Ovary (tissue), 9 donors: ENCODE data around the gene ACSS1. TPM values are rescaled to one million over a fixed set of nuclear protein-coding genes. Genes with fewer than 3 reads are reported as not detected.

Experiments used
- DNase-seq, 5 donors: peaks; one replicate each; pipeline ENCODE4 v3.0.0-alpha.2; 2019 to 2020
- H3K27ac ChIP-seq, 2 donors: fragments of 200-600 bp; one replicate each; pipeline versions ENCODE4 v1.5.1 to v1.8.0; 2019 to 2022
- H3K27me3 ChIP-seq: fragments of 200-600 bp; one replicate; pipeline ENCODE4 v1.8.0; 2022
- H3K36me3 ChIP-seq: fragments of 200-600 bp; sonication (generic); one replicate; pipeline ENCODE4 v1.5.1; 2019
- H3K4me1 ChIP-seq: one replicate; pipeline ENCODE4 v1.8.1; 2013; ENCODE audit warnings: mild to moderate bottlenecking, moderate library complexity; ENCODE audit not compliant: insufficient read depth
- H3K4me3 ChIP-seq: fragments of 200-600 bp; sonication (generic); one replicate; pipeline ENCODE4 v1.5.1; 2017
- H3K9me3 ChIP-seq, 2 donors: fragments of 200-600 bp in 1 of 2; sonication (generic) in 1 of 2; one replicate each; pipeline versions ENCODE4 v1.5.1 to v1.8.1; 2013 to 2019; ENCODE audit warnings: mild to moderate bottlenecking in 1 of 2, moderate library complexity in 1 of 2
- CTCF ChIP-seq, 3 donors: fragments of 450-650 bp in 2 of 3; fragments of 200-600 bp in 1 of 3; IDR thresholded peaks; one replicate each; pipeline versions ENCODE4 v1.5.1 to v1.8.0; 2016 to 2022; ENCODE audit warnings: antibody characterized with exemption in 3 of 3, mild to moderate bottlenecking in 1 of 3
- EP300 ChIP-seq: sonication (generic); formaldehyde crosslinking; IDR thresholded peaks from one replicate; pipeline ENCODE4 v1.6.1; 2017; ENCODE audit warnings: antibody characterized with exemption
- POLR2A ChIP-seq: fragments of 450-650 bp; IDR thresholded peaks from one replicate; pipeline ENCODE4 v1.6.1; 2017; ENCODE audit warnings: antibody characterized with exemption, mild to moderate bottlenecking, moderate library complexity
- WGBS, 3 donors: extraction: QIAGEN DNeasy Blood & Tissue Kit in 1 of 3; methylation state at CpG; one replicate each; pipeline versions ENCODE4 v1.1.5 to v1.1.7; 2013 to 2017; 5-methylcytosine and 5-hydroxymethylcytosine counted together
- intact Hi-C, 4 donors: fragments of 100-400 bp; cut with DNase I; formaldehyde crosslinking; loops; one replicate each; pipeline versions ENCODE4 v1.11.0 to v1.15.1; 2022 to 2023
- polyA plus RNA-seq, 2 donors: library from polyadenylated mRNA; stranded (reverse); fragments of 200-250 nt in 1 of 2; fragments of 350-450 nt in 1 of 2; fragmentation: Illumina TruSeq in 1 of 2; extraction: RNeasy Lipid Tissue Mini Kit (QIAGEN cat#74804) in 1 of 2; gene quantifications; one replicate each; pipeline ENCODE4 v1.2.3, GENCODE V29; 2013 to 2014
- total RNA-seq, 7 donors: library from RNA; depleted of rRNA in 2 of 7; stranded (reverse); fragments of >200 nt in 2 of 7; fragmentation: NEBNext Ultra II Directional in 3 of 7; extraction: Animal tissue kit (Norgen Biotek cat#: 25700) in 3 of 7; gene quantifications; one replicate each; pipeline versions ENCODE4 v1.1.0 to v1.2.4, GENCODE V29; 2016 to 2023
- donor health status: DM: no; HTN: no; CAD: no; lungs with moderate emphysema.
- donor health status: DM: no; HTN: no; CAD: no.
- donor health status: Bipolar disorder and iron deficiency.
- donor health status: DM: yes; HTN: yes; CAD: no.
- donor health status: DM: no; HTN: no; CAD: no.
- donor health status: DM: yes; HTN: yes; CAD: no.

Gene ACSS1
- total and polyA plus RNA-seq, 9 donors: 13.1 to 37.0 (median 29.0) TPM

- intact Hi-C loops: loop anchor here in 1 of 4 donors (10.0 kb wide), 1 partner anchor 323 kb away; the partner anchor contains the start of gene ABHD12
- H3K4me3 ChIP-seq: no peak overlapping the region
Observed at GRCh38 chr20:25071734-25072133, 13.8 kb upstream of the ACSS1 start.

GRCh38 chr20:25070821-25071473, 13.0 kb upstream of the ACSS1 start:
- peak in 1 of 5 donors; percentile 2 for DNase-seq
- WGBS, 3 donors: 50 to 63% (median 59%) methylated on average over 5 of the region's 5 CpGs
- intact Hi-C loops: loop anchor here in 1 of 4 donors (10.0 kb wide), 1 partner anchor 324 kb away; the partner anchor contains the start of gene ABHD12
- no peak overlapping the region for H3K4me3 ChIP-seq
- no peaks in the 10 kb centered on the region for H3K9me3 ChIP-seq
- H3K4me1 ChIP-seq: no peaks in the 10 kb centered on the region
- no peaks in the 10 kb centered on the region for H3K27me3 ChIP-seq
- TF ChIP-seq POLR2A: no peak
- no peak for TF ChIP-seq CTCF (IDR thresholded peaks at IDR 0.05)
- TF ChIP-seq EP300: no peak
- H3K27ac ChIP-seq: no peak overlapping the region
- no peaks in the 10 kb centered on the region for H3K36me3 ChIP-seq

More at GRCh38 chr20:25071734-25072133, 13.8 kb upstream of the ACSS1 start:
- whole genome bisulfite sequencing, 3 donors: 23 to 35% (median 29%) methylated on average over 4 of the region's 4 CpGs
- Histone ChIP-seq H3K4me1 (no peaks in the 10 kb centered on the region), H3K27me3 (no peaks in the 10 kb centered on the region), H3K36me3 (no peaks in the 10 kb centered on the region), H3K27ac (no peak overlapping the region), H3K9me3 (no peaks in the 10 kb centered on the region)
- no peak for TF ChIP-seq POLR2A
- TF ChIP-seq EP300: no peak
- TF ChIP-seq CTCF (IDR thresholded peaks at IDR 0.05): no peak
- no peak for DNase-seq

DNA sequence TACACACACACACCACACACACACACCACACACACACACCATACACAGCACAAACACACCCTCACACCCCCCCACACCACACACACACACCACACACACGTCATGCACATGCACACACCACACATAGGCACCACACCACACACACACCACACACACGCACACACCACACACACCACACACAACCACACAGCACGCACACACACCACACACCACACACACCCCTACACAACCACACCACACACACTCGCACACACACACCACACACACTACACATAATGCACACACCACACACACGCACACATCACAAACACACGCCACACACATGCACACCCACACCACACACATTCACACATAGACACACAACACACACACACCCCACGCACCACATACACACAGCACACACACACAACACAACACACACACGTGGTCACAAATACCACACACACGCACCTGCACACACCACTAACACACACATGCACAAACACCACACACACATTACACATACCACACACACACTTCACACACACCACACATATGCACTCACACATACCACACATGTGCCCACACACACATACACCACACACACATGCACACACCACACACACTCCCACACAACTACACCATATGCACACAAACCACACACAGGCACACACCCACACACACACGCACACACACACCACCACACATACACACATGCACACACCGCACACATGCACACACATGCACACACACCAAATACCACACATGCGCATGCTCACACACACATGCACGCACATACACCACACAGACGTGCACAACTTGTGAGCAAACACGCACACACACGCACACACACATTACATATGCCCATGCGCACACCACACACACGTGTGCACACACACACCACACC, 9.4 kb upstream of the ACSS1 start:
- DNase-seq: no peak
- no peak overlapping the region for H3K27ac ChIP-seq
- intact Hi-C loops: loop anchor here in 1 of 4 donors (10.0 kb wide), 1 partner anchor 337 kb away; the partner anchor contains the start of gene GINS1

More for the DNA sequence above, 9.4 kb upstream of the ACSS1 start:
- H3K4me1 ChIP-seq: no peaks in the 10 kb centered on the region
- no peaks in the 10 kb centered on the region for H3K36me3 ChIP-seq
- TF ChIP-seq CTCF (IDR thresholded peaks at IDR 0.05): no peak
- no peak for TF ChIP-seq EP300
- TF ChIP-seq POLR2A: no peak
- H3K4me3 ChIP-seq: no peak overlapping the region
- no peaks in the 10 kb centered on the region for H3K27me3 ChIP-seq
- H3K9me3 ChIP-seq: no peaks in the 10 kb centered on the region
- WGBS, 3 donors: 90 to 91% (median 90%) methylated on average over 18 of the region's 18 CpGs
